ENCODE data around the gene INO80E.
"Not testable (repeated sequence)": the region's sequence is repeated elsewhere in the genome, so short reads cannot be mapped to it uniquely, and the experiment has no call there.

The INO80E gene

DNA sequence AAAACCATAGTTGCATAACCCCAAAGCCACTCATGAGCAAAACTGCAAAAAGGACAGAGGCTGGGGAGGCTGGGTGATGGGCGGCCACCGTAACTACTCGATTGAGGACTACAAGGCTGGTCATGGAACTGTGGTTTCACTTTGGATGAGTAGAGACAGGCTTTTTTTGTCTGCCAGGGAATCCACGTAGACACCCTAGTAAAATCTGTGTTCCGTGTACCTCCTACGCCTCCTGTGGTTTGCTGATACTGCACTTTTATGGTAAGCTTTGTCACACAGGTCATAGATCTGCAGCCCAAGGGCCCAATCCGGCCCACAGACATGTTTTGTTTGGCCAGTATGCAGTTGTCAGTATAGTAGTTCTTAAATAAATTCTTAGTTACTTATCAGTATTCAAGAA, 37.2 kb downstream of the INO80E start:
- no peak for DNase-seq

DNA sequence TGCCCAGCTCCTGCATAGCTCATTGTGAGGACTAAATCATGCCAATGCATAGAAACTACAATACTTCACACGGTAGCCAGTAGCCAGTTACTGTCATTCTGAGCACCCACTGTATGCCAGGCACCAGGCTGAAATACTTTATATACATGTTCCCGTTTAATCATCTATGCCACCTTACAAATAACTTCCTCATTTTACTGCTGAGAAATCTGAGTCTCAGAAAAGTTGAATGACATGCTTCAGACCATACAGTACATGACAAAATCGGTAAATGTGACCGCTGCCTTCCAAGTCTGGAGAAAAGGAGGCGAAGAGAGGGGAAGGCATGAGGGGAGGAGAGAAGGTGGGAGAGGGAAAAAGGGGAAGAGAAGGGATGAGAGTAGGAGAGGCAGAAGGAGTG, 44.2 kb downstream of the INO80E start:
- DNase-seq, result no peak

DNA sequence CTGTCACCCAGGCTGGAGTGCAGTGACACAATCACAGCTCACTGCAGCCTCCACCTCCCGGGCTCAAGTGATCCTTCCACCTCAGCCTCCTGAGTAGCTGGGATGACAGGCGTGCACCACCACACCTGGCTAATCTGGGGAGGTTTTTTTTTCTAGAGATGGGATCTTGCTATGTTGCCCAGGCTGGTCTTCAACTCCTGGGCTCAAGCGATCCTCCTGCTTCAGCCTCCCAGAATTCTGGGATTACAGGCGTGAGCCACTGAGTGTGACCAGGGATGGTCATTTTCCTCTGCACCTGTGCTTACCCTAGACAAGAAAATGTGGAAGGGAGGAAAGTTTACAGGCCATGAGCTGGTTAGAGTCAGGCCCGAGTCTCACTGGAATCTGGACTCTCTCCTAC, 44.6 kb downstream of the INO80E start:
- DNase-seq, result not testable (repeated sequence)

DNA sequence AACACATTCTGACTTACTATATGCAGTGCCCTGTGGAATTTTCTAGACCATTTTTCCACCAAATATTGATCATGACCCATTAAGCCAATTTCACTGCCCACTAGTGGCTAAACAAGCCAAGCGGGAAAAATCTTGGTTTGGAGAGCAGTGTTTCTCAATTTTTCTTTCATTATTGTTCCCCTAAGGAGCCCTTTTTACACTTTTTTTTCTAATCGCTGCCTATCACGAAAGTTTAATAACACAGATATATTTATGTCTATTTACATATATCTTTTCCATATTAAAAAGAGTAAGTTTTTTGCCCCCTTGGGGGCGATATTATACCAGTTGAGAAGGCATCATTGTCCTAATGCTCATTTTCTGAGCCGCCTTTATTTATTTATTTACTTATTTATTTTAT, 45.8 kb downstream of the INO80E start:
- DNase-seq, result peak; percentile 30

DNA sequence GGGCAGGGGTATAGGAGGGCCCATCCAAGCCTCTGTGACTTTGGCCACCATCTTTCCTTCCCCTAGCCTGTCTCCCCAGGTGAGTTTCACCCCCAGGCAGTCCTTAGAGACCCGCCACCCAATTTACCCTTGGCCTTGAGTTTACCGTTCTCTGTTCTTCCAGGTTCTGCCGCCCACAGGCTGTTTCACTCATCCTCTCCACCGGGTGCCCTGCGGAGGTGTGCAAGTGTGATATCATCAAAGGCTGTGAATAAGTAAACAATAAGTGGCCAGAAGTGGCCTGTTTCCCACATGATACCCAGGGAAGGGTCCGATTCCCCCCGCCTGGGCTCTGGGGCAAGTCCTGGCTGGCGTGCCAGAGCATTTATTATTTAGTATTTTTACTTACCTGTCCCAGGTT, 50.1 kb downstream of the INO80E start:
- DNase-seq, result no peak

DNA sequence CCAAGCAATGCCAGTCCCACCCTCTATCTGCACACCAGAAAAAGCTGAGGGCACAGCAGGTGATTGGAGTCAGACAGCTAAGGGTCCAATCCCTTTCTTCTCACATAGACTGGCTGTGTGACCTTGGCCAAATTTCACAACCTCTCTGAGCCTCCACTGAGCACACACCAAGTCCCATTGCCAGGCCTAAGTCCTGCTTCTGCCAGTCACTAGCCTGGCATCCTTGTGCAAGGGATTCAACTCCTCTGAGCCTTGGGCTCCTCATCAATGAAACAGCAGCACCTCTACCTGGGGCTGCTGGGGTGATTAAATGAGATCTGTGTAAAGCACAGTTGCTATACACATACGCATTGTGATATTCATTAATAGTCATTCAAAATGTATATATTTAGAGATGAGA, 50.5 kb downstream of the INO80E start:
- DNase-seq, result no peak

DNA sequence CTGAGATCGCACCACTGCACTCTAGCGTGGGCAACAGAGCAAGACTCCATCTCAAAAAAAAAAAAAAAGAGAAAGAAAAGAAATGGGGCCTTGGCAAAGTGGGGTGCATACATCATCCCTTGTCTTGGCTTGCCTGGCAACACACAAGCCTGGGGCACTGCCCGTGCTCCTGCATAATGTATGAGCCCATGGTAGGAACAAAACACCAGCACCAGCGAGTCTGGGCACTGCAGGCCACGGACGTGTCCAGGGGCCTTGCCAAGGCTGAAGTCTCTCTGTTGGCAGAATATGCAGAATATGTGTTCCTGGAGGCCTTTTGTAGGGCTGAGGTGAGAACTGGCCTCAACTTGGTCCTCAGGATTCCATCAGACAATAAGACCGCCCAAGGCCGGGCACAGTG, 53.8 kb downstream of the INO80E start:
- no peak for DNase-seq

DNA sequence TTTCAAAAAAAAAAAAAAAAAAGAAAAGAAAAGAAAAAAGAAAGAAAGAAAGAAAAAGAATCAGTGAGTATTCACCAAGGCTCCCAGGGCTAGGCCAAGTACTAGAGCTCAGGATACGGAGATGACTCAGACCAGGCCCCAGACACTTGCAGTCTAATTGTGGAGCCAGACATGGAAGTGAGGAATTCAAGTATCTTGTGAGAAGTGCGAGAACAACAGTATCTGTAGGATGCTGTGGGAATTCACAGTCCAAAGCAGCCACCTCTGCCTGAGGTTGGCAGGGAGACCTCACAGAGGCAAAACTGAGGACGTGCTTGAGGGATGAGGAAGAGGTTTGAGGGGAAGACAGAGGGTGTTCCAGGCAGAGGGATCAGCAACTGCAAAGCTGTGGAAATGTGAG, 55.5 kb downstream of the INO80E start:
- DNase-seq, result no peak

DNA sequence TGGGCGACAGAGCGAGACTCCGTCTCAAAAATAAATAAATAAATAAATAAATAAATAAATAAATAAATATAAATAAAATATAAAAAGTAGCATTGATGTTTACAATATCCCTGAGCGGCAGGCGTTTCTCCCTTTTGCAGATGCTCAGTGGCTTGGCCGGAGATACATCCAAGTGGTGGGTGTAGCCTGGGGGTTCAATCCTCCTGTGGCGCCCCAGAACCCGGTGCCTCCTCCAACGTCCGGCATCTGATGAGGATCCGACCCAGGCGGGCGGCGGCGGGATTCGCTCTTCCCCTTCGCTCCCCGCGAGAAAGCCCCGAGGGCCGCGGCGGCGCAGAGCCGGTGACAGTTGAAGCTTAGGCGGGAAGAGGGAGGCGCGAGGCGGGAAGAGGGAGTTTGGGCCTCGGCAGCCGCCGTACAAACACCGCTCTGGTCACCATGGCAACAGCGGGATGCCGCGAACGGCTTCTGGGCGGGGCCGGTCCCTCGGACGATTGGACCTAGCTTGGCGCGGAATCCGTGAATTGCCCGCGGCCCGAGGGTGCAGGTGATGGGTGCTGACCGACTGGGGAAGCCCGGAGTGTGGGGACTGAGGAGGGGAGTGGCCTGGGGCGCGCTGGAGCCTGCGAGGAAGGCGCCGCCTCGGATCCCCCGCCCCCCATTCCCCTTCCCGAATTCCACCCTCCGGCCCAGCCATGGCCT, 56.8 kb downstream of the INO80E start:
- DNase-seq, result peak; percentile 33

DNA sequence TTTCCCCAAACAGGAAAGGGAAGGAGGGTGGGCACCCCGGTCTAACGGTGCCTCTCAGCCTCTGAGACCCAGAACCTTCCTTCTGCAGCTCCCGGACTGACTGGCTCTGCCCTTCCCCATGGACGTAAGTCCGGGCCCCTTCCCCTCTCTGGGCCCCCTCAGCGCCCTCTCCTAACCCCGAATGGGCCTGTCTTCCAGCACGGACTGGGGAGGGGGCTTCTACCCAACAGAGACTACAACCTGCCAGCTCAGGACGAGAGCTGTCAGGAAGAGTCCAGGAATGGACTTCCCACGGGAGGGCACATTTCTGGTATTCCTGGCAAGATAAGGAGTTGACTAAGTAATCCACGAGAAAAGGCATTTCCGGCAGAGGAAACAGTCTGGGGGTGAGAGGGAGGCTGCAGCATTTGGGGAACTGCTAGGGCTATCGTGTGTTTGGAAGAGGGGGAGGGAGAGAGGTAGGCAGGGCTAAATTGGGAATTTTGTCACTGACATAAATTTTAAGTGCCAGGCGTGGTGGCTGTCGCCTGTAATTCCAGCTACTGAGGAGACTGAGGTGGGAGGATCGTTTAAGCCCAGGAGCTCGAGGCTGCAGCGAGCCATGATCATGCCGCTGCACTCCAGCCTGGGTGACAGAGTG, 57.5 kb downstream of the INO80E start:
- DNase-seq, result no peak

DNA sequence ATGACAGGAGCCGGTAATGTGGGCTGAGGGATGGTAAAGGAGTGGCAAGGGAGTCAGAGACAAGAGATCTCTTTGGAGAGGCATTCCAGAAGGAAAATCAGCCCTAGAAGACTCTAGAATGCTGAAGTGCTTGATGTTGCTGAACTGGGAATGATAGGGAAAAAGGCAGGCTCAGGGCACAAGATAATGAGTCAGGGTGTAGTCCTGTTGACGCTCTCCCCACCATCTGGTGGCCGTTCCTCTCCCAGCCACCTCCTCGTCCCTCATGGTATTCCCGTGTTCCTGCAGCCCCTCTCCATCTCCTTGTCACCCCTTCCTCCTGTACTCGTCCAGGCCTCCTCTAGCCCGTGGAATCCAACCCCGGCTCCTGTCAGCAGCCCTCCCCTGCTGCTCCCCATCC, 58.4 kb downstream of the INO80E start:
- DNase-seq, result no peak

DNA sequence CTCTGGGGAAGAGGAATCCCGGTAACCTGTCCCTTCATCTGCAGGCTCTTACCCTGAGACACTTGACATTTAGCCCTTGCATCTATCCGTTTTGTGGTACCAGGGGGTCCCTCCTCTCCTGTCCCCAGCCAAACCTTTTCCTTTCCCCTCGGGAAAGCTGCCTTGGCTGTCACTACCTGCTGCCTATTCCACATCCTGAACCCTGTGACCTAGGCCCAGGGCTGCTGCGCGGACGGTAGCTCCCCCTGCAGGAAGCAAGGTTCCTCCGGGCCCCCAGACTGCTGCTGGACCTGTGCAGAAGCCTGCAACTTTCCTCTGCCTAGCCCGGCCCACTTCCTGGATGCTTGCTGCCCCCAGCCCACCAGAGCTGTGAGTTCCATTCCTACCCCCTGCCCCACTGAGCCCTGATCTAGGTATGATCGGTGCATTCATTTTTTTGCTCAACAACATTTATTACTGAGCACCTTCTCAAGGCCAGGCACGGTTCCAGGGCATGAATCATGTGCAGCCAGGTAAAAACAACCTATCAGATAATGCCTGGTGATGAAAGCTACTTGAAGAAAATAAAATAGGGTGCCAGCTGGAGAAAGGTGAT, 59.0 kb downstream of the INO80E start:
- DNase-seq, result no peak
